D721Med (cell line): Measurements from ENCODE around the gene AKIP1.
A peak's percentile ranks its signal among the peaks of the same experiment; 100 is the strongest.

Experiments used
- DNase-seq: peaks from one replicate; pipeline ENCODE4 v3.0.0; 2011; ENCODE audit warnings: low spot score; ENCODE audit not compliant: insufficient read length
- FAIRE-seq: peaks from 2 replicates; lab custom pipeline; 2011; peaks lifted over from hg19 to GRCh38; lab: Jason Lieb, UNC
- TF ChIP-seq, protein P1 (sequence below): IDR thresholded peaks from 2 replicates; pipeline ENCODE4 v1.5.1; 2012; ENCODE audit warnings: mild to moderate bottlenecking, control low read depth; ENCODE audit not compliant: insufficient read depth; ENCODE audit errors: missing control alignments

Gene AKIP1

DNA sequence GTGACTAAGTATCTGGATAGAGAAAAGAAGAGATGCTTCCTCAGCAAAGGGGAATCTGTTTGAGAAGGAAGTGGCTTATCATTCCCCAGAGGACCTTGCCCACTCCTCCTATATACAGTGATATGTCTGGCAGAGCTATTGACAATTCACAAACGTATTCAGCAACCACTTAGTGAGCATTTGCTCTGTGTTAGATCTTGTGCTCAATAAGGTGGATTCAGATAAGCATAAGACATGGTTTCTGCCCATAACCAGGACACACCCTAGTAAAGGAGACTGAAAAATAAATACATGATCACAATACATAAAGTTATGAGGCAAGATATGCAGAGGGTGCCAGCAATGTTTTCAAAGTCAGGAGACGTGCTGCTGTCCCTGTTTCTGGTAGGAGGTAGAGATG is 51.9 kb downstream of the AKIP1 start:
- no peak for FAIRE-seq
- TF ChIP-seq, protein P1, sequence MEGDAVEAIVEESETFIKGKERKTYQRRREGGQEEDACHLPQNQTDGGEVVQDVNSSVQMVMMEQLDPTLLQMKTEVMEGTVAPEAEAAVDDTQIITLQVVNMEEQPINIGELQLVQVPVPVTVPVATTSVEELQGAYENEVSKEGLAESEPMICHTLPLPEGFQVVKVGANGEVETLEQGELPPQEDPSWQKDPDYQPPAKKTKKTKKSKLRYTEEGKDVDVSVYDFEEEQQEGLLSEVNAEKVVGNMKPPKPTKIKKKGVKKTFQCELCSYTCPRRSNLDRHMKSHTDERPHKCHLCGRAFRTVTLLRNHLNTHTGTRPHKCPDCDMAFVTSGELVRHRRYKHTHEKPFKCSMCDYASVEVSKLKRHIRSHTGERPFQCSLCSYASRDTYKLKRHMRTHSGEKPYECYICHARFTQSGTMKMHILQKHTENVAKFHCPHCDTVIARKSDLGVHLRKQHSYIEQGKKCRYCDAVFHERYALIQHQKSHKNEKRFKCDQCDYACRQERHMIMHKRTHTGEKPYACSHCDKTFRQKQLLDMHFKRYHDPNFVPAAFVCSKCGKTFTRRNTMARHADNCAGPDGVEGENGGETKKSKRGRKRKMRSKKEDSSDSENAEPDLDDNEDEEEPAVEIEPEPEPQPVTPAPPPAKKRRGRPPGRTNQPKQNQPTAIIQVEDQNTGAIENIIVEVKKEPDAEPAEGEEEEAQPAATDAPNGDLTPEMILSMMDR = no peak
- no peak for DNase-seq

DNA sequence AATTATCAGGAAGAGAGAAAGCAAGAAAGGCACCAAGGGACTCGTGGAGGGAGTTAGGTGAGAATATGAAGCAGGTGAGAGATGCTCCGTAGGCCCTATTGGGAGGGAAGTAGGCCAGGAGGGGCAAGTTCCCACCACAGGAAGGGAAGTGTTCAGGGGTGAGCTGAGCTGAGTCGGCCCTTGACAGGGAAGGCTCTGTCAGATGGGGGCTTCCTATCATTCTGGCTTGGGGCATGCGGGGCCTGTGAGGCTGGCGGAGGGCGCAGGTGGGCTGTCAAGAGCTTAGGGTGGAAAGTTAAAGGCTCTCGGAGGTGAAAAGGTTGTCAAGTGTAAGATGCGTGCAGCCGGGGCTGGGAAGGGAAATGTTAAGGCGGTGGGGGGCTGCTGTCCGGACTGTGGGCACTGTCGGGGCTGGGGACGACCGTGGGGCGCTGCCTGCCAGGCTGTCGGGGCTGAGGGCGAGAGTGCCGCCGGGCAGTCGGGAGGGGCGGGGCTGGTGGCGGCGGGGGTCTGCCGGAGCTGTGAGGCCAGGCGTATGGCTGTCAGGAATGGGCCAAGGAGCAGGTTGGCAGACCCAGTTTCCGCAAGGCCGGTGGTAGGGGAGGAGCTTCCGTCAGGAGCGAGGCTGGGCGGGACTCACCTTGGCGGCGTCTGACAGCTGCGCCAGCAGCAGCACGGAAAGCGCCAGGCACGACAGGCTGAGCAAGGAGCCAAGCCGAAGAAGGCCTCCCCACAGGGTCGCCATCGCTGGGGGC is 52.8 kb downstream of the AKIP1 start:
- TF ChIP-seq, protein P1 = no peak
- DNase-seq (no peak), FAIRE-seq (no peak)

DNA sequence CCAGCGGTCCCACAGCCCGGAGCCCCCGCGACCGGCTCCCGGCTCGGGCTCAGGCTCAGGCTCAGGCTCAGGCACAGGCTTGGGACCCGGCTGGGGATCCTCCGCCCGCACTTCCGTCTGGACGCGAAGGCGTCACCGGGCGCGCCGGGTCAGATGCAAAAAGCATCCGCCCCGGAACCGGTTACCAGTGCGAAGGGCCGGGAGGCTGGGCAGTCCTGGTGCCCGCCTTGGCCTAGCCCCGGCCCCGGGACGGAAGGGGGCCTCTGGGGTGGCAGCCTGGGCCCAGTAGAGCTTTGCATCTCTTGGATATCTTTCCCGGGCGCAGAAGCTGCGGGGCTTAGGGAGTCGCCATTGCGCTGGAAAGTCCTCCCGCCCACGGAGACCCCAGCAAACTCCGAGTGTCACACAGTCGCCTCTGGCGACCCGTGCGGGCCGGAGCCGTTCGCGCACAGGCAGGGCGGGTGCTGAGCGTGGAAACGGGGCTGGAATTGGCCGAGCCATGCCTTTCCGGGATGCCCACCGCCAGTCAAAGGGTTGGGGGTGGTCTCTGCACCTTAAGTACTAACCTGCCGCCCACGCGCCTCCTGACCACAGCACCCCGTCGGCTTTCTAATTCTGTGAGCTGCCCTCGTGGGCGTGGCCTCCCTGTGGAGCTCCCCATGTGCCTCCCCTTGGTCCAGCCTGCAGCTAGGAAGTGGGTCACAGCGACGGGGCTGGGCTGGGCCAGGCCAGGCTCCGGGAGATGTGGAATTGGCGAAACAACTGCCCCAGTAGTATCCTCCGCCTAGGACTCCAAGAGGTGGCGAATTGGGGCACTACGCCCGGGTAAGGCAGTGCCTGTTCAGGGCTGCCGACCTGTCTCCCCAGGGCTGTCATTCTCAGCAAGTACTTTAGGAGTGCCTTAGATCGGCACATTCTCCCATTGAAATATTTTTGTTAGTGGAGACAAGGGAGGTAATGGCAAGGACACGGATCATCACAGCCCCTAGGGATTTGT is 53.6 kb downstream of the AKIP1 start, which contains the start of gene TMEM9B:
Gene TMEM9B (minus strand): TSS at position 119 of the 997 bp plus-strand sequence. CDS start 129 bp downstream, outside the sequence.
- no peak for FAIRE-seq
- TF ChIP-seq, protein P1 = no peak
- DNase-seq = peak; percentile 61

DNA sequence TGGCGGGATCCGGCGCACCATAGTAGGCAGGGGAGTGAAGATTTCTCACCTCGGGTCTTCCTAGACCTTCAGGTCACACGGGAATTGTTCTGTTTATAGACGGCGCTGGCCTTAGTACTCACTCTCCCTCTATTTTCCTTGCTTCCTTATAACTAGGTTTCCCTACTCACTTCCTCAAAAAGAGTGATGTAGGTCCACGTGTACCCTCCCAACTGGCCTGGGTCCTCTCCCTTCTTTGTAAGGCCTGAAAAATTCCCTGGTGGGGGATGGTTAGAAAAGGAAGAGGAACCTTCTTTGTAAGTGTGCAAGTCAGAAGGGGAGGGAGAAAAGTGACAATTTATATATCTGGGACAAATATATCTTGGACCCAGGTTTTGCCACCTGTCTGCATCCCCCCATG is 56.2 kb downstream of the AKIP1 start:
- FAIRE-seq = no peak
- DNase-seq = no peak
- TF ChIP-seq, protein P1 = no peak
